GM23248 (cell line): ENCODE measurements around the gene ELL2. TPM values are rescaled to one million over a fixed set of nuclear protein-coding genes. Genes with fewer than 3 reads are reported as not detected.

Experiments
- DNase-seq: peaks from one replicate; pipeline ENCODE4 v3.0.0-alpha.2; 2015
- H2AFZ ChIP-seq: fragments of 200-600 bp; sonication (generic); 2 replicates; pipeline ENCODE4 v1.6.1; 2016; ENCODE audit warnings: antibody characterized with exemption
- H3F3A ChIP-seq: fragments of 200-600 bp; sonication (generic); 2 replicates; pipeline ENCODE4 v1.6.1; 2016; ENCODE audit warnings: mild to moderate bottlenecking, antibody characterized with exemption, mixed run types; ENCODE audit not compliant: insufficient read depth
- H3K27ac ChIP-seq: fragments of 200-600 bp; sonication (generic); 2 replicates; pipeline ENCODE4 v1.5.1; 2016; ENCODE audit warnings: mild to moderate bottlenecking
- H3K27me3 ChIP-seq: fragments of 200-600 bp; sonication (generic); replicated peaks from 2 replicates; pipeline ENCODE4 v1.6.1; 2016; ENCODE audit warnings: mild to moderate bottlenecking; ENCODE audit not compliant: insufficient read depth
- H3K36me3 ChIP-seq: fragments of 200-600 bp; sonication (generic); 2 replicates; pipeline ENCODE4 v1.6.1; 2016; ENCODE audit warnings: low read depth, mild to moderate bottlenecking
- H3K4me1 ChIP-seq: fragments of 200-600 bp; sonication (generic); 2 replicates; pipeline ENCODE4 v1.6.1; 2016; ENCODE audit warnings: mild to moderate bottlenecking; ENCODE audit not compliant: insufficient read depth
- H3K4me2 ChIP-seq: fragments of 200-600 bp; sonication (generic); one replicate; pipeline ENCODE4 v1.6.1; 2016; ENCODE audit warnings: mild to moderate bottlenecking; ENCODE audit not compliant: unreplicated experiment
- H3K4me3 ChIP-seq: fragments of 200-600 bp; sonication (generic); 2 replicates; pipeline ENCODE4 v1.5.1; 2016; ENCODE audit warnings: mild to moderate bottlenecking
- H3K79me2 ChIP-seq: fragments of 200-600 bp; sonication (generic); 2 replicates; pipeline ENCODE4 v1.6.1; 2016; ENCODE audit warnings: mild to moderate bottlenecking; ENCODE audit not compliant: insufficient read depth
- H3K9ac ChIP-seq: fragments of 200-600 bp; sonication (generic); 2 replicates; pipeline ENCODE4 v1.6.1; 2016; ENCODE audit warnings: mild to moderate bottlenecking
- H3K9me2 ChIP-seq: fragments of 200-600 bp; sonication (generic); 2 replicates; pipeline ENCODE4 v1.6.1; 2016; ENCODE audit warnings: mixed run types, mild to moderate bottlenecking, moderate library complexity; ENCODE audit not compliant: insufficient read depth
- H3K9me3 ChIP-seq: fragments of 200-600 bp; sonication (generic); one replicate; pipeline ENCODE4 v1.6.1; 2017; ENCODE audit warnings: low read depth
- H4K20me1 ChIP-seq: fragments of 200-600 bp; sonication (generic); 2 replicates; pipeline ENCODE4 v1.6.0; 2016; ENCODE audit not compliant: insufficient read depth
- EZH2 ChIP-seq: fragments of 200-600 bp; sonication (generic); IDR thresholded peaks from 2 replicates; pipeline ENCODE4 v1.6.1; 2018; ENCODE audit warnings: antibody characterized with exemption, mild to moderate bottlenecking; ENCODE audit not compliant: insufficient read depth, poor library complexity, severe bottlenecking
- EZH2phosphoT487 ChIP-seq: fragments of 200-600 bp; sonication (generic); IDR thresholded peaks from 2 replicates; pipeline ENCODE4 v1.6.1; 2018; ENCODE audit warnings: antibody characterized with exemption, moderate library complexity, mild to moderate bottlenecking, low read depth; ENCODE audit not compliant: insufficient read depth
- WGBS, 2 experiments: methylation state at CpG; one replicate each; pipeline ENCODE4 v1.1.6; 2015 to 2017; ENCODE audit warnings: low lambda C conversion rate in 2 of 2, low coverage in 1 of 2; ENCODE audit errors: missing lambda C conversion rate in 2 of 2; 5-methylcytosine and 5-hydroxymethylcytosine counted together
- in situ Hi-C: fragments of 300-500 bp; cut with MboI; formaldehyde crosslinking; loops from 2 replicates; pipeline ENCODE4 v1.15.0; 2020
- polyA plus RNA-seq: library from polyadenylated mRNA; unstranded; fragments of >200 nt; fragmentation: Nextera tagmentation; extraction: Ambion mirVana; gene quantifications from 2 replicates; pipeline ENCODE4 v1.2.1, GENCODE V29; 2016
- total RNA-seq: library from RNA; depleted of rRNA; stranded (reverse); fragments of >200 nt; shearing (Covaris generic); gene quantifications from 2 replicates; pipeline ENCODE4 v1.2.3, GENCODE V29; 2014

Gene ELL2
- total and polyA plus RNA-seq, 2 experiments from 2014 or later: 159 to 243 TPM

- TF ChIP-seq EZH2: no peak
- no peak for TF ChIP-seq EZH2phosphoT487
- H3K27ac ChIP-seq: peak overlapping the region; percentile 67
- no peaks in the 10 kb centered on the region for H3K27me3 ChIP-seq
- H3K9me3 ChIP-seq: no peaks in the 10 kb centered on the region
- peak overlapping the region; percentile 30 for H2AFZ ChIP-seq
- peak overlapping the region; percentile 33 for H3K9ac ChIP-seq
- no peak overlapping the region for H3K4me3 ChIP-seq
- DNase-seq: peak; percentile 91
- no peaks in the 10 kb centered on the region for H3K79me2 ChIP-seq
- 50 to 58% methylated on average over 3 of the region's 3 CpGs for WGBS, 2 experiments
- peaks cover 27% of the 10 kb centered on the region for H3K4me1 ChIP-seq
- H4K20me1 ChIP-seq: no peaks in the 10 kb centered on the region
- in situ Hi-C loops: loop anchor here (10.0 kb wide), 1 partner anchor 184 kb away; no protein-coding TSS in a partner anchor
- peaks cover 8% of the 10 kb centered on the region; the same call in 1 of the 2 replicates for H3F3A ChIP-seq
- peak overlapping the region; percentile 35 for H3K4me2 ChIP-seq
- no peaks in the 10 kb centered on the region for H3K36me3 ChIP-seq
- no peaks in the 10 kb centered on the region for H3K9me2 ChIP-seq
These were observed 113.0 kb downstream of the ELL2 start for GRCh38 chr5:95848701-95849100.

GRCh38 chr5:95847261-95847592, 114.4 kb downstream of the ELL2 start:
- 6 to 19% methylated on average over 1 of the region's 1 CpG for WGBS, 2 experiments
- in situ Hi-C loops: loop anchor here (10.0 kb wide), 1 partner anchor 182 kb away; no protein-coding TSS in a partner anchor
- no peak for TF ChIP-seq EZH2phosphoT487
- TF ChIP-seq EZH2: no peak

GRCh38 chr5:95846554-95847260, 114.9 kb downstream of the ELL2 start:
- H3K9ac ChIP-seq: no peak overlapping the region
- H3K4me1 ChIP-seq: peaks cover 44% of the 10 kb centered on the region
- H3K27me3 ChIP-seq: no peaks in the 10 kb centered on the region
- WGBS, 2 experiments: 79 to 81% methylated on average over 7 of the region's 7 CpGs
- H3K79me2 ChIP-seq: no peaks in the 10 kb centered on the region
- H3K9me3 ChIP-seq: no peaks in the 10 kb centered on the region
- H3K4me2 ChIP-seq: no peak overlapping the region
- TF ChIP-seq EZH2phosphoT487 (no peak), EZH2 (no peak)
- no peaks in the 10 kb centered on the region for H3K36me3 ChIP-seq
- peaks cover 17% of the 10 kb centered on the region for H3F3A ChIP-seq
- no peaks in the 10 kb centered on the region for H3K9me2 ChIP-seq
- no peak overlapping the region for H3K4me3 ChIP-seq
- DNase-seq: peak; percentile 83
- in situ Hi-C loops: loop anchor here (10.0 kb wide), 1 partner anchor 182 kb away; no protein-coding TSS in a partner anchor
- peak overlapping the region; percentile 15 for H2AFZ ChIP-seq
- H3K27ac ChIP-seq: no peak overlapping the region
- H4K20me1 ChIP-seq: no peaks in the 10 kb centered on the region

More at GRCh38 chr5:95847261-95847592, 114.4 kb downstream of the ELL2 start:
- H3K9ac ChIP-seq: no peak overlapping the region
- H3K79me2 ChIP-seq: no peaks in the 10 kb centered on the region
- no peak for DNase-seq
- H3K27ac ChIP-seq: no peak overlapping the region
- H3K27me3 ChIP-seq: no peaks in the 10 kb centered on the region
- H3K9me2 ChIP-seq: no peaks in the 10 kb centered on the region
- H2AFZ ChIP-seq: no peak overlapping the region
- no peaks in the 10 kb centered on the region for H3K9me3 ChIP-seq
- H3K4me1 ChIP-seq: peaks cover 41% of the 10 kb centered on the region
- H3K36me3 ChIP-seq: no peaks in the 10 kb centered on the region
- no peaks in the 10 kb centered on the region for H4K20me1 ChIP-seq
- no peak overlapping the region for H3K4me3 ChIP-seq
- no peak overlapping the region for H3K4me2 ChIP-seq
- peaks cover 14% of the 10 kb centered on the region; the same call in 1 of the 2 replicates for H3F3A ChIP-seq

- WGBS, 2 experiments: 90 to 93% methylated on average over 3 of the region's 3 CpGs
- no peaks in the 10 kb centered on the region for H3K9me3 ChIP-seq
These were observed 116.3 kb downstream of the ELL2 start for GRCh38 chr5:95845391-95845790.

More at GRCh38 chr5:95845391-95845790, 116.3 kb downstream of the ELL2 start:
- H4K20me1 ChIP-seq: no peaks in the 10 kb centered on the region
- no peaks in the 10 kb centered on the region for H3K9me2 ChIP-seq
- no peaks in the 10 kb centered on the region for H3K79me2 ChIP-seq
- H3F3A ChIP-seq: peaks cover 26% of the 10 kb centered on the region
- no peak overlapping the region for H3K27ac ChIP-seq
- no peak overlapping the region for H2AFZ ChIP-seq
- no peak overlapping the region for H3K9ac ChIP-seq
- H3K4me1 ChIP-seq: peaks cover 52% of the 10 kb centered on the region
- no peak overlapping the region for H3K4me3 ChIP-seq
- TF ChIP-seq EZH2: no peak
- no peak for TF ChIP-seq EZH2phosphoT487
- DNase-seq: no peak
- H3K36me3 ChIP-seq: no peaks in the 10 kb centered on the region
- no peak overlapping the region for H3K4me2 ChIP-seq
- in situ Hi-C loops: loop anchor here (10.0 kb wide), 1 partner anchor 181 kb away; no protein-coding TSS in a partner anchor
- no peaks in the 10 kb centered on the region for H3K27me3 ChIP-seq
